RKO (cell line): ENCODE results near the gene FAM83D.
"Not testable (repeated sequence)": the region's sequence is repeated elsewhere in the genome, so short reads cannot be mapped to it uniquely, and the experiment has no call there.

Experiments used
- DNase-seq: peaks from one replicate; pipeline ENCODE4 v3.0.0-alpha.2; 2016; ENCODE audit warnings: low spot score

Gene FAM83D

DNA sequence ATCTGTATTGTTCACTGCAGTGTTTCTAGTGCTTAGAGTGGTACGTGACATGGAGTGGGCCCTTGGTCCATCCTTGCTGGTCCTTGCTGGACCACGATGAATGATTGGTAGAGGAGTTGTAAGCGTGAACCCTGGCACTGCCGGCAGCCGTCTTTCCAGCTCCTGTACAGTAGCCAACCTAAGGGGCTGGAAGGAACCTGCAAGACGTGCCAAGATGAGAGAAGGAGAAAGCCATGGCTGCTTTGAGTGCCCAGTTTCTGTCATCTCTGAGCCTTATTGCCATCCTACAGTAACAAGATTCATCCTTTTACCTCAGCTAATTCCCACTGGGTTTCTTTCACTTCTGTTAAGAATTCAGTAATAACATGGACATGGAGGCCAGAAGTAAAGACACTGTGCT lies 41.9 kb downstream of the FAM83D start:
- DNase-seq = no peak

DNA sequence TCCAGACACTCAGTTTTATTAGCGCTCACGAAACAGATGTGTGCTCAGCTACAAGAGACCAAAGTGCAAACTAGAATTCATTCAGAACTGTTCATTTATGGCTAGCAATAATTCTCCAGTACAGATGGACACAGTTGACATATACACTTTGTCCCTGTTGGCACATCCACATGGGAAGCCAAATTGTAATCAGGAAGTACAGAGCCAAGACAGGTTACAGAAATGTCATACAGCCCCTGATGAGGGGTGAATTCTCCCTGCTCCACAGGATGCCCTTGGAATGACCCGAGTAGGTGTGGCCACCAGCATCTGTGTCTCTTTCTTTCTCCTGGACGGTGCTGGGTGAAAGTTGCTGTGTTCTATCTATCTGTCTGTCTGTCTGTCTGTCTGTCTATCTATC lies 43.5 kb downstream of the FAM83D start:
- DNase-seq = no peak

GRCh38 chr20:38970302-38970701 lies 44.1 kb downstream of the FAM83D start:
- DNase-seq = peak; percentile 66

DNA sequence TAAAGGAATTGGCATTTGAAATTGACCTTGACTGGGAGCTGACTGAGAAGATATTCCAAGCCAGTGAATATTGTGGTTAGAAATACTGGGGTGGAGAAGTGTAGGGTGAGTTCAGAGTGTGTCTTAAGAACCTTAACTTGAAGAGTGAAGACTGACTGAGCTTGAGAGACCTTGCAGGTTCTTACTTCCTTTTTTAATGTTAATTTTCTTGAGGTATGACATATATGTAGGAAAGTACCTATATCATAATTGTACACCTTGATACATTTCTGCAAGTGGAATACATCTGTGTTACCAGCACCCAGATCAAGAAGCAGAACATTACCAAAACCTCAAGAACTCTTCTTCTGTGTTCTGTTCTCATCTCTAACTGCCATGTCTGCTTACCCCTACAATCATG lies 46.9 kb downstream of the FAM83D start:
- no peak for DNase-seq

DNA sequence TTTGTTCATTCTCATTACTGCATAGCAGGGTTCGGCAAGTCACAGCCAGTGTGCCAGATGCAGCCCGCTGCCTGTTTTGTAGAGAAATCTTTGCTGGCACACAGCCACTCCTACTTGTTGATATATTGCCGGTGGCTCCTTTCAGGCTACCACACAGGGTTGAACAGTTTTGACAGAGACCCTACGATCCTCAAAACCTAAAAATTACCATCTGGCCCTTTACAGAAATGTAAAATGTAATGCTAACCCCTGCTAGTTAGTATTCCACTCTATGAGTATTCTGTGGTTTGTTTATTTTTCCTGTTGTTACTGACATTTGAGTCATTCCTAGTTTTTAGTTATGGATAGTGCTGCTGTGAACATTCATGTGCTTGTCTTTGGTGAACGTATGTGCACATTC lies 47.4 kb downstream of the FAM83D start:
- no peak for DNase-seq

GRCh38 chr20:38975539-38976120 lies 49.4 kb downstream of the FAM83D start:
- no peak for DNase-seq

DNA sequence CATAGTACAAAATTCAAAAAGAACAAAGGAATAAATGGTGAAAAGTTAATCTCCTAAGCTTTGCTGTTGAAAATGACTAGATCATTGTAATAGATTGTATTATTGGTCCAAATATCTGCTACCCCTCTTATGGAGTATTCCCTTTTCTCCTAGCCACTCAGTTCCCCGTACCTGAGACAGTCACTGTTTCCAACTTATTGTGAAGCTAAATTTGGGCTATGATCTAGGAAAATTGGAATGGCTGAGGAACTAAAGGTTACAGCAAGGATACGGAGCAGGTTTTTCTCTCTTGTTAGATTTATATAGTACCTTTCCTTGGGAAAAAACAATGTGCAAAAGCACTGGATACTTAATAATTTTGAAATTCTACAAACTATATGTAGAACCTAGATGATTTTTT lies 53.2 kb downstream of the FAM83D start:
- no peak for DNase-seq

DNA sequence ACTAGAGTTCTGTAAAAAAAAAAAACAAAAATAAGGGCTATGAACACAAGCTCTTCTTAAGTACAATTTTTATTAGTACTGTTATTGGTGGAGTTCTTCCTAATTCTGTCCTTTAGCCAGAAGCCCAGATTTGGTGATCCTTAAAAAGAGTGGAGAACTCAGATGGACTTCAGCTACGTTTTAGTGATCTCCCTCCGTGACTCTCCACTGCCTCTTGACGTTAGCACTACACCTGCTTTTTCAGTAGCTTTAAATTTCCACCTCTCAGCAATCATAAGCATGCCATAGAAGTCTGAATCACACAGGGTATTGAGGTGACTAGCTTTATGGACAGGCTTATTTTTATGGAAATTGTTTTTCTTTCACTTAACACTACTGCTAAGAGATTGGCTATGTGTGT lies 53.6 kb downstream of the FAM83D start:
- no peak for DNase-seq

DNA sequence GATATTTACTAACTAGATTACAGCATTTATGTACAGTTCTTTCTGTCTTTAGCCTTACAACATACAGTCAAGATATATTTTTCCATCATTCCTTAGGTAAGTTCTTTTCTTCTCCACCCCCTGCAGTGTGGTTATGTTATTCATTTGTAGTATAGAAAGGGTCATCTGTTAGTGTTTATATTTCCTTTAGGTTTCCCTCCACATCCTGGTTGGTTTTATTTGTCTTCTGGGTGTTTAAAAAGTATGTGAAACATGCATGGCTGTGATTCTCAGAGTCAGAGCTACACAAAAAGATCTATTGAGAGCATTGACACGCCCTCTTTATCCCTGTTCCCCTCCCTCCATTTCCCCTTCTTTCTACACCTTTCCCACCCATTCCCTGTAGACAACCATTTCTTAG lies 56.1 kb downstream of the FAM83D start:
- no peak for DNase-seq

GRCh38 chr20:38985060-38985459 lies 58.8 kb downstream of the FAM83D start:
- DNase-seq = no peak

- no peak for DNase-seq
Observed at GRCh38 chr20:38985603-38986170, 59.5 kb downstream of the FAM83D start.

GRCh38 chr20:38986663-38987062 lies 60.4 kb downstream of the FAM83D start:
- DNase-seq = no peak

- DNase-seq = no peak
Observed at GRCh38 chr20:38987777-38988176, 61.6 kb downstream of the FAM83D start.

- DNase-seq = peak; percentile 33
Observed at GRCh38 chr20:38990728-38991127, 64.5 kb downstream of the FAM83D start.

GRCh38 chr20:38991814-38992704 lies 65.8 kb downstream of the FAM83D start:
- DNase-seq = no peak

DNA sequence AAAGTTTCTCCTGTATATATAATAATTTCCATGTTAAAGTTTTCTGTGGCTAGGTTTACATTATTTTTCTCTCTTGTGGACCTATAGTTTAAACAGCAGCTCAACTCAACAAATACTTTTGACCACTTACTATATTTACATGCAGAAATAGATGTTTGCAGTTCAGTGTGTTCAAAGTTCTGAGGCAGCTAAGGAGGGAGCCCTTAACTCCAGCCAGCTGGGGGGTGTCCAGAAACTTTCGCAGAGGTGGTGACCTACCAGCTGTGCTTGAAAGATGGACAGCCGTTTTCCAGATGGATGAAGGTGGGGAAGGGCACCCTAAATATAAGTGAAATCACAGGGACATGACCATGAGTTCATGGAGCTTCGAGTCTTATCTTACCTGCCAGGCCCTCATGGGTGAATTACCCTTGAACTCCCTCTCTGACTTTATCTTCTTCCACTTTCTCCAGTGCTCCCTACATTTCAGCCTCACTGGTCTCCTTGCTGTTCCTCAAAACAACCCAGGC lies 69.4 kb downstream of the FAM83D start:
- DNase-seq = no peak

DNA sequence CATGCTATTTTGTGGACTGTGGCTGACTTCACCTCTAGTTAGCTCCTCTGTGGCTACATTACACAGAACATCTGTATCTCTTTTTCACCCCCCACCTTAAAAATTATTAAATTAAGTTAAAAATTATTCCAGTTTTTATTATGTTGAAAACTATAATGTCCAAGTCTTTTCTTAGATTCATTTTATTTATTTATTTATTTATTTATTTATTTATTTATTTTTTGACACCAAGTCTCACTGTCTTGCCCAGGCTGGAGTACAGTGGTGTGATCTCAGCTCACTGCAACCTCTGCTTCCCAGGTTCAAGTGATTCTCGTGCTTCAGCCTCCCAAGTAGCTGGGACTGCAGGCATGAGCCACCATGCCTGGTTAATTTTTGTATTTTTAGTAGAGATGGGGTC lies 70.6 kb downstream of the FAM83D start:
- DNase-seq = not testable (repeated sequence)

DNA sequence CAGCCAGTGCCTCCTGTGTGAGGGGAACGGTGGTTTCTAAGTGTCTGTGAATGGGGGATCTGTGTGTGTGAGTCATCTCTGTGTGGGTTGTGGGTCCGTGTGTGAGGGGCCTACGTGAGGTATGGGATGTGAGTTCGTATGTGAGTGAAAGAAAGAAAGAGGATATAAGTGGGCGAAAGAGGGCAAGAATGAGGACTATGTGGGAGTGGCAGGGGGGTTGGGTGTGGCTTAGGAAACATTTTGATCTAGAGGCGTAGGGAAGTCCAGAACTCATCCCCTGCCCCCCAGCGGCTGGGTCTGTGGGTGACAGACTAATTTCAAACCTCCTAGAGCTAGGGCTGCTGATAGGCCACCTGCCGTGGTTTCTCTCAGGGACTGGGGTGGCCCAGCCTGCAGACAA lies 71.4 kb downstream of the FAM83D start:
- no peak for DNase-seq

DNA sequence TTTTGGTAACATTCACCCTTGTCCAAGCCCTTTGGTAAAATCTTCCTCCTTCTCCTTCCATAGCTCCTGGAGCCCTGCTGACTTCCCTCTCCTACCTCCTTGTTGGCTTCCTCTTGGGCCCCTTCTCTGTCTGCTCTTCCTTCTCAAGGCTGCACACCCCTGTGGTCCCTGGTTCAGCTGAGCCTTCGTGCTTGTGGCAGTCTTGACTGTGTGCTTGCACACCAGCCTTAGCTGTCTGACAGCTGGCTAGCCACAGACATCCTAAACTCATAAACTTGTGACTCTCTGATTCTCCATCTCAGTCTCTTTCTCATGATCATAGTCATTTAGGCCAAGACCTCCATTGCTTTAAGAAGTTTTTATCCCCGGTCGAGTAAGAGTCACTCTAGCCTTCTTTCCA lies 73.0 kb downstream of the FAM83D start:
- DNase-seq = no peak

DNA sequence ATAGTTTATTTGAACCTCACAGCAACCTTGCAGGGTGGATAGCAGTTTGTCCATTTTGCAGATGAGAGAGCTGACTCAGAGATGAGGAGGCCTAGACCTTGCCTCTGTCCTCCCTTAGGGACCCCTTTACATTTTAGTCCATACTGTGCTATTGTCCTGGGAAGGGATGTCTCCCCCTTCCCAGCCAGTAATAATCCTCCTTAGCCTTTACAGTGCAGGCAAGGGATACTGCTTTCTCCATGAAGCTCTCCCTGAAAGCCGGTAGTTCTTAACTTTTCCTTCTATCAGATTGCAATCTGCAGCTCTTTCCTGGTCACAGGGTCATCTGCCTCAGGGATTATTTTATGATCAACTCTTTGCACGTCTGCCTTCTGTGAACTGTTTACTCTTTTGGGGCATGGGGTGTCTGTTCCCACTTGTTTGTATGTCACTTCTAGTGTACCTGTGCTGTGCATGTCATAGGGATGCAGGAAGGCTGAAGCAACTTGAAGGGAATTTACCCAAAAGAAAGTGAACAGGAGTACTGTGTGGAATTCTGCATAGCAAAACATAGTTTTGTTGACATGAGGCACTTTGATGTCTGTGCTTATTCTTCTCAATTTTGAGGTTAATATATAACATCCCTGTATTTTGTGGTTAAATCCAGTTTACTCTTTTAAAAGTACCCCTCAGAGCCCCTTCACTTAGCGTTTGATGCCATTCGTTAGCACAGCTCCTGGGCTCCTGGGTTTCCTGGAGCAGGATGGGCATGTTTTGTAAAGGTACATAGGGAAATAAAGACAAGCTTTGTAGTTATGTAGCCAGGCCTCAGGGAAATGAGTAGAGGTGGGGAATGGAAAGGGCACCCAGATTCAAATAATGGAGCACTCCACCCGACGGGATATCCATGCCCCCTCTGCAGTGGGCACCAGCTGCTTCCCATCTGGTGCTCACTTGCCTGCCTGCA lies 74.0 kb downstream of the FAM83D start:
- DNase-seq = no peak
